Breast epithelium (tissue), 3 donors: Measurements from ENCODE around the gene KIF22.

Source experiments
- POLR2A ChIP-seq: fragments of 450-650 bp; IDR thresholded peaks from one replicate; pipeline ENCODE4 v1.6.1; 2016; ENCODE audit warnings: antibody characterized with exemption, mild to moderate bottlenecking, moderate library complexity
- POLR2AphosphoS5 ChIP-seq, 3 donors: sonication (generic); formaldehyde crosslinking; IDR thresholded peaks; one replicate each; pipeline ENCODE4 v1.6.1; 2017; ENCODE audit warnings: antibody characterized with exemption in 3 of 3
- TF ChIP-seq, protein P1 (sequence below), 3 donors: fragments of 450-650 bp; IDR thresholded peaks; one replicate each; pipeline ENCODE4 v1.5.1; 2016 to 2017; ENCODE audit warnings: antibody characterized with exemption in 3 of 3, mild to moderate bottlenecking in 3 of 3, moderate library complexity in 3 of 3

GRCh38 chr16:29760567-29761279 lies 29.8 kb upstream of the KIF22 start:
- TF ChIP-seq, protein P1, sequence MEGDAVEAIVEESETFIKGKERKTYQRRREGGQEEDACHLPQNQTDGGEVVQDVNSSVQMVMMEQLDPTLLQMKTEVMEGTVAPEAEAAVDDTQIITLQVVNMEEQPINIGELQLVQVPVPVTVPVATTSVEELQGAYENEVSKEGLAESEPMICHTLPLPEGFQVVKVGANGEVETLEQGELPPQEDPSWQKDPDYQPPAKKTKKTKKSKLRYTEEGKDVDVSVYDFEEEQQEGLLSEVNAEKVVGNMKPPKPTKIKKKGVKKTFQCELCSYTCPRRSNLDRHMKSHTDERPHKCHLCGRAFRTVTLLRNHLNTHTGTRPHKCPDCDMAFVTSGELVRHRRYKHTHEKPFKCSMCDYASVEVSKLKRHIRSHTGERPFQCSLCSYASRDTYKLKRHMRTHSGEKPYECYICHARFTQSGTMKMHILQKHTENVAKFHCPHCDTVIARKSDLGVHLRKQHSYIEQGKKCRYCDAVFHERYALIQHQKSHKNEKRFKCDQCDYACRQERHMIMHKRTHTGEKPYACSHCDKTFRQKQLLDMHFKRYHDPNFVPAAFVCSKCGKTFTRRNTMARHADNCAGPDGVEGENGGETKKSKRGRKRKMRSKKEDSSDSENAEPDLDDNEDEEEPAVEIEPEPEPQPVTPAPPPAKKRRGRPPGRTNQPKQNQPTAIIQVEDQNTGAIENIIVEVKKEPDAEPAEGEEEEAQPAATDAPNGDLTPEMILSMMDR (IDR thresholded peaks at IDR 0.05) = no peak
- TF ChIP-seq POLR2A (no peak), POLR2AphosphoS5 (IDR thresholded peaks at IDR 0.05) (no peak)
